Transverse colon (tissue), 4 donors: ENCODE results near the gene CCDC60. TPM values are rescaled to one million over a fixed set of nuclear protein-coding genes. Genes with fewer than 3 reads are reported as not detected.

Experiments
- DNase-seq: peaks from one replicate; pipeline ENCODE4 v3.0.0-alpha.2; 2019
- H3K27ac ChIP-seq, 4 donors: fragments of 200-600 bp; sonication (generic); 2 replicates each; pipeline ENCODE4 v1.5.1; 2016 to 2018; ENCODE audit warnings: inconsistent platforms in 4 of 4
- H3K27me3 ChIP-seq: fragments of 200-600 bp; sonication (generic); 2 replicates; pipeline ENCODE4 v1.5.1; 2017; ENCODE audit warnings: inconsistent platforms
- H3K36me3 ChIP-seq, 4 donors: fragments of 200-600 bp; sonication (generic); 2 replicates each; pipeline ENCODE4 v1.5.1; 2017 to 2019; ENCODE audit warnings: inconsistent platforms in 4 of 4
- H3K4me1 ChIP-seq, 4 donors: fragments of 200-600 bp; sonication (generic); 2 replicates each; pipeline ENCODE4 v1.5.1; 2017 to 2020; ENCODE audit warnings: inconsistent platforms in 4 of 4
- H3K4me3 ChIP-seq, 4 donors: fragments of 200-600 bp; sonication (generic); 1 replicate in 1 of 4; 2 replicates in 3 of 4; pipeline versions ENCODE4 v1.5.1 to v1.6.1; 2017 to 2019; ENCODE audit warnings: inconsistent platforms in 4 of 4
- H3K9me3 ChIP-seq, 2 donors: fragments of 200-600 bp; sonication (generic); 2 replicates each; pipeline ENCODE4 v1.5.1; 2017 to 2019; ENCODE audit warnings: inconsistent platforms in 2 of 2
- CTCF ChIP-seq, 5 experiments: fragments of 200-600 bp in 3 of 5; fragments of 450-650 bp in 2 of 5; sonication (generic) in 3 of 5; IDR thresholded peaks; 1 replicate in 2 of 5; 2 replicates in 3 of 5; pipeline ENCODE4 v1.5.1; 2016 to 2017; ENCODE audit warnings: antibody characterized with exemption in 5 of 5, inconsistent platforms in 3 of 5, mild to moderate bottlenecking in 2 of 5, moderate library complexity in 1 of 5
- EP300 ChIP-seq: sonication (generic); formaldehyde crosslinking; IDR thresholded peaks from one replicate; pipeline ENCODE4 v1.6.1; 2017; ENCODE audit warnings: antibody characterized with exemption, low read depth
- POLR2A ChIP-seq: fragments of 450-650 bp; IDR thresholded peaks from one replicate; pipeline ENCODE4 v1.6.1; 2016; ENCODE audit warnings: antibody characterized with exemption, mild to moderate bottlenecking, moderate library complexity
- POLR2AphosphoS5 ChIP-seq, 3 donors: sonication (generic); formaldehyde crosslinking; IDR thresholded peaks; one replicate each; pipeline ENCODE4 v1.6.1; 2016; ENCODE audit warnings: antibody characterized with exemption in 3 of 3
- WGBS, 2 donors: methylation state at CpG; one replicate each; pipeline ENCODE4 v1.1.5; 2018; ENCODE audit warnings: low coverage in 1 of 2; 5-methylcytosine and 5-hydroxymethylcytosine counted together
- in situ Hi-C, 4 donors: fragments of 200-750 bp; cut with MboI; loops; one replicate each; pipeline versions ENCODE4 v1.15.0 to v1.15.1; 2017; ENCODE audit warnings: low sequenced_read_pairs in 3 of 4, low pct_ligation_motif_present in 1 of 4, low pct_unique_long_range_greater_than_20kb in 1 of 4
- intact Hi-C: fragments of 100-400 bp; cut with DNase I; formaldehyde crosslinking; loops from one replicate; pipeline ENCODE4 v1.15.1; 2023; ENCODE audit warnings: low total_unique reads
- total RNA-seq, 4 donors: library from RNA; depleted of rRNA; stranded (reverse); fragments of >200 nt; gene quantifications; one replicate each; pipeline ENCODE4 v1.1.0, GENCODE V29; 2016

The CCDC60 gene
- total RNA-seq, 4 donors from 2014 or later = 0.68 to 2.6 (median 2.4) TPM; not detected in 1

DNA sequence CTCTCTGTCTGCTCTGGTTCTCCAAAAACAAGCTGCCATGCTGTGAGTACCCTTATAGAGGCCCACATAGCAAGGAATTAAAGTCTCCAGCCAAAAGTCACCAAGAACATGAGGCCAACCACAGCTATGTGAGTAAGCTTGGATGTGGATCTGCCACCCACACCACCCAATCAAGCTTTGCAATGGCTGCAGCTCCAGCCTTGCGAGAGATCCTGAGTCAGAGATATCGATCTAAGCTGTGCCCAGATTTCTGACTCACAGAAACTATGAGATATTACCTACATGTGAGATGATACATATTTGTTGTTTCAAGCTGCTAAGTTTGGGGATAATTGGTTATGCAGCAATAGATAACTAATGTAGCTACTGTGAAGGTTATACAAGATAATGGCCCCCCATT is 243.6 kb downstream of the CCDC60 start:
- H3K4me1 ChIP-seq = no peaks in the 10 kb centered on the region
- TF ChIP-seq POLR2A = no peak
- no peak for TF ChIP-seq CTCF (IDR thresholded peaks at IDR 0.05)
- no peak for TF ChIP-seq EP300
- no peak for TF ChIP-seq POLR2AphosphoS5 (IDR thresholded peaks at IDR 0.05)
- DNase-seq = no peak
- H3K36me3 ChIP-seq = no peaks in the 10 kb centered on the region
- H3K9me3 ChIP-seq = no peaks in the 10 kb centered on the region
- H3K27ac ChIP-seq = no peak overlapping the region
- H3K27me3 ChIP-seq = no peaks in the 10 kb centered on the region
- 91 to 100% methylated on average over 2 of the region's 2 CpGs for WGBS, 2 donors
- in situ Hi-C loops = no loop called here
- H3K4me3 ChIP-seq = no peak overlapping the region
- intact Hi-C loops = no loop called here

DNA sequence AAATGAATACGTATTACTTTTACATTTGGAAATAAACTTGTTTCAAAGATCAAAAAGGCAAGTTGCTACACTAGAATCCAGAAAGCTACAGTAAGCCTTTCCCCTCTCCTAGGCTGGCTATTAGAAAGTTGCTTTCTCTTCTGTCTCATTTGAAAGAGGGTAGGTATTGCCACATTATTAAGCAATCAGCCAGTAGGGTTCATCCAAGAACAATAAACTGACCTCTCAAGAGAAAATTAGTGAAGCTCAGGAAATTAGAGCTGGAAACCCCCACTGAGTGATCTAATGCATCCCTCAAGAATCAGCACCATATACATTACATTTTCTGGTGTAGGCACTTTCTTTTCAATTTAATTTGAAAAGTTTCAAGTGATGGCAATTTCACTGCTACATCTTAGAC is 254.6 kb downstream of the CCDC60 start:
- intact Hi-C loops = no loop called here
- H3K27ac ChIP-seq = no peak overlapping the region
- H3K36me3 ChIP-seq = no peaks in the 10 kb centered on the region
- no peaks in the 10 kb centered on the region for H3K4me1 ChIP-seq
- peaks cover 23% of the 10 kb centered on the region for H3K27me3 ChIP-seq
- DNase-seq = no peak
- no peak overlapping the region for H3K4me3 ChIP-seq
- TF ChIP-seq POLR2AphosphoS5 (IDR thresholded peaks at IDR 0.05) (no peak), POLR2A (no peak)
- in situ Hi-C loops = no loop called here
- WGBS, 2 donors = 67 to 80% methylated on average over 1 of the region's 1 CpG
- H3K9me3 ChIP-seq = no peaks in the 10 kb centered on the region

DNA sequence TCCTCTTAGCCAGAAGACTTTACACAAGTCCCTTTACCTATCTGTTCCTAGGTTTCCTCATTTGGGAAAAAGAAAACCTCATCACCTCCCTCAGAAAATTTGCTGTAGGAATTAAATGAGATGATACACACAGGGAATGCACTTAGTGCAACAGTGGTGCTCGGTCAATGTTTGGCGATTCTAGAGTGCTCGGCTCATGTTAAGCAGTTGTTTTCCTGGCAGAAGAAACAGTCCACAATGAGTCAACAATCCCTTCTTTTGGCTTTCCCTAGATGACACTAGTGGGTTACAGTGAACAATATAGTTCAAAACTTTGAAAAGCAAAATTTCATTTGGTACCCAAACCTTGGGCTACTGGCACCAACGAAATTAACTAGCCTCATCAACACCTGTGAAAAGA is 255.1 kb downstream of the CCDC60 start:
- Histone ChIP-seq H3K27ac (no peak overlapping the region), H3K4me3 (no peak overlapping the region), H3K27me3 (peaks cover 26% of the 10 kb centered on the region), H3K9me3 (no peaks in the 10 kb centered on the region), H3K4me1 (no peaks in the 10 kb centered on the region), H3K36me3 (no peaks in the 10 kb centered on the region)
- no peak for DNase-seq
- TF ChIP-seq POLR2AphosphoS5 (IDR thresholded peaks at IDR 0.05) = no peak
- intact Hi-C loops (no loop called here), in situ Hi-C loops (no loop called here)
- WGBS, 2 donors = 9 to 59% methylated on average over 1 to 4 of the region's 4 CpGs

Other genes with a start within 250 kb of the CCDC60 start
- 10 to 100 TPM; 42.7 to 59.8 (median 51.9) TPM for gene HSPB8, start 155.8 kb upstream of the CCDC60 start, total RNA-seq